HG02642 (cell line): ENCODE measurements around the gene ZNF771.
A peak's percentile ranks its signal among the peaks of the same experiment; 100 is the strongest.
"Not testable (repeated sequence)": the region's sequence is repeated elsewhere in the genome, so short reads cannot be mapped to it uniquely, and the experiment has no call there.

Experiments
- ATAC-seq: cut with Tn5 transposase; IDR thresholded peaks from one replicate; pipeline ENCODE4 v1.9.1; 2021; ENCODE audit warnings: mild to moderate bottlenecking; ENCODE audit not compliant: unreplicated experiment, poor library complexity

Gene ZNF771

DNA sequence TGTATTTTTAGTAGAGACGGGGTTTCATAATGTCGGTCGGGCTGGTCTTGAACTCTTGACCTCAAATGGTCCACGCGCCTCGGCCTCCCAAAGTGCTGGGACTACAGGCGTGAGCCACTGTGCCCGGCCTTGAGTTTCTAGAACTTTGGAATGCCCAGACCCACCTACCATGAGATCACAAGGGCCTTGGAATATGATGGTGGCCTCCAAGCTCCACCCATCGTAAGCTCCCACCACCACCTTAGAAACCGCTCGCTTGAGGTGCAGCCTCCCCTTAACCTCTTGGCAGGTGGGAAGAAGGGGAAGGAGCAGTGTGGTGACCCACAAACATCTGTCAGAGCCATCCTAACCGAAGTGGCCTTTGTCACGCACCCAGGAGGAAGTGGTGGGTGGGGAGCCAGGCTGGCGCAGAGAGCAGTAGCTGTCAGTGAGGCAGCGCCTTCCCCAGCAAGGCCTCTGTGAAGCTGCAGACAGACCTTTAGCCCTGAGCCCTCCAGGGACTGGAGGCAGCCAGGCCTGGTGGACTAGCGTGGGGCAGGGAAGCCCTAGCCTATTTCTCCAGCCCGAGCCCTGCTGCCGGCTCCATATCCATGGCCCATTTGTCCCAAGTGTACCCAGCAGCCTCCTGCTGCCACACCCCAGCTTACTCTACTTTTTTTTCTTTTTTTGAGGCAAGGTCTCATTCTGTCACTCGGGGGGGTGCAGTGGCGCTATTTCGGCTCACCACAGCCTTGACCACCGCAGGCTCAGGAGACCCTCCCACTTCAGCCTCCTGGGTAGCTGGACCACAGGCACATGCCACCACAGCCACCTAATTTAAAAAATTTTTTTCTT, 51.4 kb downstream of the ZNF771 start:
- ATAC-seq: peak; percentile 82

DNA sequence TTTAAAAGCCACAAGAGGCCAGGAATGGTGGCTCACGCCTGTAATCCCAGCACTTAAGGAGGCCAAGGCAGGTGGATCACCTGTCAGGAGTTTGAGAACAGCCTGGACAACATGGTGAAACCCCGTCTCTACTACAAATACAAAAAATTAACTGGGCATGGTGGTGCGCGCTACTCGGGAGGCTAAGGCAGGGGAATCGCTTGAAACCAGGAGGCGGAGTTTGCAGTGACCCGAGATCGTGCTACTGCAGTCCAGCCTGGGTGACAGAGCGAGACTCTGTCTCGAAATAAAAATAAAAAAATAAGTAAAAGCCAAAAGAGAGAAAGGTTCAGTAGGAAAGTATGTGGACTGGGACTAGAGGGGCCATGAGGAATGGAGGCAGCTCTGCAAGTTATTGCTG, 52.0 kb downstream of the ZNF771 start:
- ATAC-seq: no peak

DNA sequence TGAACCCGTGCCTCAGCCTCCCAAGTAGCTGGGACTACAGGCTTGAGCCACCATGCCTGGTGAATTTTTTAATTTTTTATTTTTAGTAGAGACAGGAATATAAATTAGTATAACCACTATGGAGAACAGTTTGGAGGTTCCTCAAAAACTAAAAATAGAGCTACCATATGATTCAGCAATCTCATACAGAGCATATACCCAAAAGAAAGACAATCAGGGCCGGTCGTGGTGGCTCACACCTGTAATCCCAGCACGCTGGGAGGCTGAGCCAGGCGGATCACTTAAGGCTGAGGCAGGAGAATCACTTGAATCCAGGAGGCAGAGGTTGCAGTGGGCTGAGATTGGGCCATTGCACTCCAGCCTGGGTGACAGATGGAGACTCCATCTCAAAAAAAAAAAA, 54.0 kb downstream of the ZNF771 start:
- ATAC-seq: not testable (repeated sequence)

DNA sequence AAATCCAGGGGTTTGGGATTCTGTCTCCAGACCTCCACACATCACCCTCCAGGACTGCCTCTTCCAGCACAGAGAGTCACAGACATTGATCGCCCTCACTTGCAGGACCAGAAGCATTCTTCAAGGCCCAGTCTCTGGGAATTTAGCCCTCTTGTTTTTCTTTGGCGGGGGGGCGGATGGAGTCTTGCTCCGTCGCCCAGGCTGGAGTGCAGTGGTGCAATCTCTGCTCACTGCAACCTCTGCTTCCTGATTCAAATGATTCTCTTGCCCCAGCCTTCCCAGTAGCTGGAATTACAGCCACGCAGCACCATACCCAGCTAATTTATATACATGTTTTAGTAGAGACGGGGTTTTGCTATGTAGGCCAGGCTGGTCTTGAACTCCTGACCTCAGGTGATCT, 56.7 kb downstream of the ZNF771 start:
- ATAC-seq: no peak
